ENCODE results near the gene LAPTM5. TPM values are rescaled to one million over a fixed set of nuclear protein-coding genes. Genes with fewer than 3 reads are reported as not detected.

LAPTM5 gene
- total RNA-seq, 1 donor from 2014 or later: 189 TPM

DNA sequence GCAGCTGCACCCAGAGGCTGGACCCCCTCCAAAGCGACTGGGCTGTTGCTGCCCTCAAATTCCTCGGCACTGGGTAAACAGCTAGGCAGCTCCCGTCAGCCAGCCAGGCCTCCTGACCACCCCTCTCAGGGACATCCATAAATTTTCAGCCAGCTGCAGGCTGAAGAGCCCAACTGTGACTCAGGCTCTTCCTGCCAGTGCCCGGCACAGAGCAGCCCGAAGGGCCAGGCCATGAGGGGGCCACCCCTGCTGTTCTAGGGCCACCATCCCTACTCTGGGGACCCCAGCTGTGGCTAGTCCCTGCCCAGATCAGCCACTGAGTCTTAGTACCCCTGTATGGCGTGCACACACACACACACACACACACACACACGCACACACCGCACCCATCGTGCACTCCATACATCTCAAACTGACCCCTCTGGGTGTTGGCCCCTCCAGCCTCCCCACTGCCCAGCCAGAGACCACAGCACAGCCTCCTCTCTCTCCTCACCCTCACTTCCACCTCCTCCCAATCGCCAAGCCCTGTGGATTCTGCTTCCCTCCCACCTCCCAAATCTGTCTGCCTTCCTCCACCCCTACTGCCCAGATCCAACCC lies 6.2 kb upstream of the LAPTM5 start:
- Mint-ChIP-seq H3K27ac (peak overlapping the region; percentile 65), H3K4me3 (ENCODE audit: low read depth) (no peak overlapping the region), H3K36me3 (ENCODE audit: low read depth) (no peaks in the 10 kb centered on the region), H3K9me3 (no peaks in the 10 kb centered on the region), H3K27me3 (ENCODE audit: low read depth) (no peaks in the 10 kb centered on the region), H3K4me1 (ENCODE audit: low read depth) (peaks cover 67% of the 10 kb centered on the region)
- intact Hi-C loops (cut with micrococcal nuclease): no loop called here
- no peak for DNase-seq (ENCODE audit: low spot score)

DNA sequence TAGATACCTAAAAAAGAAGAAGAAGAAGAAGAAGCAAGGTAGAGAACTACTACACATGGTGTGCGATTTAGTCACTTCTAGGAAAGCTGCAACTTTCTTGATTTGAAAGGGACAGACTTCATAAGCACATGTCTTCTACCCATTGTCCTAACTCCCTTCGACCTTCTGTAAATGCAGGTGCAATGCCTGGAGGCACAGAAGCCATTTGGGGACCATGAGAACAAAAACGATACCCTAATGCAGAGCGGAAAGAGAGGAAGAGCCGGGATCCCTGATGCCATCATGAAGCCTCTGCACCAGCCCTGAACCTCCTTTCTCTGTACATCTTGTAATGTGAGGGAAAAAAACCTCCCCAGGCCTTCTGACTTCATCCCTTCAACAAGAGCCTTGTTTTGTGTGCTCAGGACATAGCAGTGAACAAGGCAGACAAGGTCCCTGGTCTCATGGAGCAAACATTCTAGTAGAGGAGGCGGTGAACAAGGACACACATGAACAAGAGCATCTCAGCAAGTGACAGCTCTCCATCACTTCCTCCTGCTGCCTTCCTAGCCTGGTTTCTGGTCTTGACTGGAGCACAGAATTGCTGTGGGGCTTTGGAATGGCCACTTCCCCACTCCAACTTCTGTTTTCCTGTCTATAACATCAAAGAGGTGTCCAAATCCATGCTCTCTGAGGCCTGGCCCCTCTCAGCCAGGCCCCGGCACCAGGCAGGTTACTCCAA lies 5.5 kb upstream of the LAPTM5 start:
- DNase-seq (ENCODE audit: low spot score): no peak
- H3K27ac Mint-ChIP-seq: peak overlapping the region; percentile 74
- H3K4me3 Mint-ChIP-seq (ENCODE audit: low read depth): no peak overlapping the region
- no peaks in the 10 kb centered on the region for H3K27me3 Mint-ChIP-seq (ENCODE audit: low read depth)
- H3K4me1 Mint-ChIP-seq (ENCODE audit: low read depth): peaks cover 70% of the 10 kb centered on the region
- no peaks in the 10 kb centered on the region for H3K9me3 Mint-ChIP-seq
- H3K36me3 Mint-ChIP-seq (ENCODE audit: low read depth): no peaks in the 10 kb centered on the region
- intact Hi-C loops (cut with micrococcal nuclease): no loop called here

DNA sequence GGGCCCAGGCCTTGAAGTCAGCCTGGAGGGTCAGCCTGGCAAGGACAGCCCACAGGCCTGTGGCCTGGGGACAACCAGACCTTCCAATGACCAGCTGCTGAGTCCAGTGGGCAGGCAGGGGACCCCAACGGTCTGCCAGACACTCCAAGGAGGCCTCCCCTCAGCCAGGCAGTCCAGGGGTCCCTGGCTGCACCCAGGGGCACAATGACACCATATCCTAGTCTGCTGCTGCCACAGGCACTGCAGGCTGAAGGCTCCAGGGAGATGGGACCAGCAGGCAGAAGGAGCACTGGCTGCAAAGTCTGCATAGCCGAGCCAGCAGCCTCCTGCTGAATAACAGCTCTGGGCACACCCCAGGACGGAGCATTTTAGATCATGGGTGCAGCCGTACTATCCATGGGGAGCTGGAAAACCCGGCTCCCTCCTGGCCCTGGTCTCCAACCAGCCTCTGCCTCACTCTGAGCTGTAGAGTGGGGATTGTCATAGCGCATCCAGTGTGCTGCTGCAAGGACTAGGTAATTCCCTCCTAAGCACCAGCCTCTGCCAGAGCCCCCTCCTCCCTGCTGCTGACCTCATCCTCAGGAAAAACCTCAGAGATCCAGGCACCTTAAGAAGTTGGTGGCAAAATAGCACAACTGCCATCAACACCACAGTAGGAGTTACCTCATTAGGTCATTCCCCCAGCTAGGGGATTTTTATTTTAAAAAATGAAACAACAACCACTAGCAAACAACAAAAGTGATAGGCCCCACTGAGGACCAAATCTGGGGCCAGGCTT lies 4.8 kb upstream of the LAPTM5 start:
- peaks cover 71% of the 10 kb centered on the region for H3K4me1 Mint-ChIP-seq (ENCODE audit: low read depth)
- intact Hi-C loops (cut with micrococcal nuclease): no loop called here
- H3K9me3 Mint-ChIP-seq: no peaks in the 10 kb centered on the region
- DNase-seq (ENCODE audit: low spot score): no peak
- no peaks in the 10 kb centered on the region for H3K27me3 Mint-ChIP-seq (ENCODE audit: low read depth)
- H3K27ac Mint-ChIP-seq: peak overlapping the region; percentile 74
- H3K36me3 Mint-ChIP-seq (ENCODE audit: low read depth): peaks cover under 1% of the 10 kb centered on the region
- no peak overlapping the region for H3K4me3 Mint-ChIP-seq (ENCODE audit: low read depth)

DNA sequence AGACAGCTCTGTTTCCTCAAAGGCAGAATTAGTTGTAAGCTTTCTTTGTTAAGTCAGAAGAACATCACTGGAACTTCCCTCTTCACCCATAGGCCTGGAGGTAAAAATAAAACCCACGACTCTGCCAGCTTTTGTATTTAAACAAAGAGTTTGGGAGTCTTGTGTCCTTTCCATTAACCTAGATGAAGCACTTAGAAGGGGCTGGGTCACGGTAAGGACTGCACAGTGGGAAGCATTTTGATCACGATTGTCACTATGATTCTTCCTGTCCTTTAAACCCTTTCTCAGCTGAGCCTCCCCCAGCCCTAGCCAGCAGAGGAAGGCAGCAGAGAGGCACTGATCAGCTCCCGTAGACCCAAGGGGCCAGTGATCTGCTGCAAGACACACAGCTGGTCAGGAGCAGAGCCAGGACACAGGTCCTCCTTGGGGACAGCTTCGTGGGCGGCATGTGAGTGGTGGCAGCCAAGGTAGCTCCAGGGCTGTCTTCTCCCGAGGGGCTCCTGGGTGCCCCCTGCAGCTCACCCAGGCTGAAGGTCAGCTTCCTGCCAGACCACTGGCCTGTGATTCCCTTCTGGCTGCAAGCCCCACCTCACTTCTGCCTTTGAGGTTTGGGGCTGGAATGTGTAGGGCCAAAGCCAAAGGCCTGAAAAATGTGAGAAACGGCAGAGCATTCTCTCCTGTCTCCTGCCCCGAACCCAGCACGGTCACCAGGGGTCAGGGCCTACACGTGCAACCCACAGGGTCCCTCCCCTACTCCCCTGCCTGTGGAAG lies 4.0 kb upstream of the LAPTM5 start:
- Mint-ChIP-seq H3K27me3 (ENCODE audit: low read depth) (no peaks in the 10 kb centered on the region), H3K36me3 (ENCODE audit: low read depth) (peaks cover 7% of the 10 kb centered on the region), H3K4me1 (ENCODE audit: low read depth) (peaks cover 72% of the 10 kb centered on the region), H3K9me3 (no peaks in the 10 kb centered on the region), H3K27ac (peak overlapping the region; percentile 74), H3K4me3 (ENCODE audit: low read depth) (no peak overlapping the region)
- no peak for DNase-seq (ENCODE audit: low spot score)
- intact Hi-C loops (cut with micrococcal nuclease): no loop called here

DNA sequence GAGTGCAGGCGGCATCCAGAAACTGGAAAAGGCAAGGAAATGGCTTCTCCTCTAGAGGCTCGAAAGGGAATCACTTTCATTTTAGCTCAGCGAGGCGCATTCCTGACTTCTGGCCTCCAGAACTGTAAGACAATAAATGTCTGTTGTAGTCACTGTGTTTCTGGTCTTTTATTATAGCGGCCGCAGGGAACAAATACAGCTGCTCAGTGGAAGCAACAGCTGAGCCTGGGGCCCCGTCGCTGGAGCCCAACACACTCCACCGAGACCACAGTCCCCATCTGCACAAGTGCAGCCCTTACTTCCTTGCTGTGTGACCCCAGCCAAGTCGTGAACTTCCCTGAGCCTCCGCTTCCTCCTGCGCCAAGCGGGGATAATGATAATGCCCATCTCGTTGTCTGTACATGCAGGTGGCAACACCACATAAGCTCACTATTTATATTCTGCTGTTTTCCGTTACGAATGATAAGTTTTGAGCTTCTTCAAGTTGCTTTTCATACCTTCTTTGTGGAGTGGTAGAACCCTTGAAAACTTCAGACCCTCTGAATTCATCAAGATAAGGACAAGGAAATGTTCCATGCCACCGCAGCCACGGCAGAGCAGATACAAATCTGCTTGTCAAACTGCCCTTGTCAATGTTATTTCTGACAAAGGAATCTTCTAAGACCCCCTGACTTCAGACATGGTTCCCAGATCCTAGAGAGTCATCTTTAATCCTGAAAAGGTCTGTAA lies 3.2 kb upstream of the LAPTM5 start:
- no peak for DNase-seq (ENCODE audit: low spot score)
- intact Hi-C loops (cut with micrococcal nuclease): no loop called here
- Mint-ChIP-seq H3K4me1 (ENCODE audit: low read depth) (peaks cover 69% of the 10 kb centered on the region), H3K9me3 (no peaks in the 10 kb centered on the region), H3K4me3 (ENCODE audit: low read depth) (peak overlapping the region; percentile 30), H3K27me3 (ENCODE audit: low read depth) (no peaks in the 10 kb centered on the region), H3K36me3 (ENCODE audit: low read depth) (peaks cover 11% of the 10 kb centered on the region), H3K27ac (peak overlapping the region; percentile 46)

DNA sequence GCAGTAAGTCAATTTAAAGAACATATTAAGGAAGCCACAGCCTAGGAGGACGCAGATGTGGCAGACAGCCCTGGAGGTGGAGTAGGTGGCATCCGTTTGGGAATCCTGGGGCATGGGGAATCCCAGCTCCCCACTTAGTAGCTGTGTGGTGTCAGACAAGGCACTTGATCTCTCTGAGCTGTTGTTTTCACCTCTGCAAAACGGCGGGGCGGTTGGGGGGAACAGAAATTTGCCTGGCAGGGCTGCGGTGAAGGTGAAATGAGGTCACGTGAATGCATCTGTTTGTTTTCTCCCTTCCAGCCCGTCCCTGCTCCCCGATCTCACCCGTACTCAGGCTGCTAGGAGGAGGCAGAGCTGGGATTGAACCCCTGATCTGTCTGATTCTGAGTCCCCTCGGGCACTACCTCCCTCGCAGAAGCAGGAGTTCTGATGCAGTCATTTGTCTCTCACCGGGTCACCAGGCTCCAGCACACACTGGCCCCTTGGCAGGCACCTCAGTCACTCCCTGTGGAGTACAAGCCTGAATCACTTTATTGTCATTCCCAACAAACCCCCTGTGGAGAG lies 2.2 kb upstream of the LAPTM5 start:
- Mint-ChIP-seq H3K4me3 (ENCODE audit: low read depth) (peak overlapping the region; percentile 50), H3K36me3 (ENCODE audit: low read depth) (peaks cover 21% of the 10 kb centered on the region), H3K27ac (peak overlapping the region; percentile 64), H3K9me3 (no peaks in the 10 kb centered on the region), H3K27me3 (ENCODE audit: low read depth) (no peaks in the 10 kb centered on the region), H3K4me1 (ENCODE audit: low read depth) (peaks cover 71% of the 10 kb centered on the region)
- DNase-seq (ENCODE audit: low spot score): peak; percentile 46
- intact Hi-C loops (cut with micrococcal nuclease): loop anchor here (10.0 kb wide), 1 partner anchor 295 kb away; no protein-coding TSS in a partner anchor

DNA sequence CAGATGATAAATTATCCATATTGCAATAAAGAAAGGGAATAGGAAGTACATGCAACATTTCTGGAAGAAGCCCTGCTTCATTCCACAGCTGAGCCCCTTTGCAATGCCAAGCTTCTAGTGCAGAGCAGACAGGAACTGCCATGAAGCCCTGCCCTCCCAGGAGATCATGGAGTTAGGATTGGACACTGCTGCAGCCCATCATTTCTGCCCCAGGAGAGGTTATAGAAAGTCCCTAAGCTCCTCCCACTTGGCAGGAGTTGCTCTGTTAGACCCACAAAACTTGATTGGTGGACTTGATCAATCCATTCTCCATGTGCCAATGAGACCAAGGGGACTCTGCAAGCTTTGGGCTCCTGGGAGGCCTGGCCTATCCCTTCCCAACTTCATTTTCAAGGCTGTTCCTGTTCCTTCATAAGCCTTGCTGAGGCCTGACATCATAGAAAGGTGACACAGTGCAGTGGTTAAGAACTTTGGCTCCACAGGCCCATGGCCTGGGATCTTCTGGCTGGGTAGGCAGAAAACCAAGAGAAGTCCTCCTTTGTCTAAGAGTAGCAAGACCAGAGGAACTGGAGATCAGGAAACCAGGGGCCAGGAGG lies 1.3 kb upstream of the LAPTM5 start:
- Mint-ChIP-seq H3K27ac (peak overlapping the region; percentile 69), H3K4me1 (ENCODE audit: low read depth) (peaks cover 78% of the 10 kb centered on the region), H3K9me3 (no peaks in the 10 kb centered on the region), H3K27me3 (ENCODE audit: low read depth) (no peaks in the 10 kb centered on the region), H3K4me3 (ENCODE audit: low read depth) (peak overlapping the region; percentile 11), H3K36me3 (ENCODE audit: low read depth) (peaks cover 27% of the 10 kb centered on the region)
- no peak for DNase-seq (ENCODE audit: low spot score)
- intact Hi-C loops (cut with micrococcal nuclease): loop anchor here (10.0 kb wide), 1 partner anchor 296 kb away; no protein-coding TSS in a partner anchor

DNA sequence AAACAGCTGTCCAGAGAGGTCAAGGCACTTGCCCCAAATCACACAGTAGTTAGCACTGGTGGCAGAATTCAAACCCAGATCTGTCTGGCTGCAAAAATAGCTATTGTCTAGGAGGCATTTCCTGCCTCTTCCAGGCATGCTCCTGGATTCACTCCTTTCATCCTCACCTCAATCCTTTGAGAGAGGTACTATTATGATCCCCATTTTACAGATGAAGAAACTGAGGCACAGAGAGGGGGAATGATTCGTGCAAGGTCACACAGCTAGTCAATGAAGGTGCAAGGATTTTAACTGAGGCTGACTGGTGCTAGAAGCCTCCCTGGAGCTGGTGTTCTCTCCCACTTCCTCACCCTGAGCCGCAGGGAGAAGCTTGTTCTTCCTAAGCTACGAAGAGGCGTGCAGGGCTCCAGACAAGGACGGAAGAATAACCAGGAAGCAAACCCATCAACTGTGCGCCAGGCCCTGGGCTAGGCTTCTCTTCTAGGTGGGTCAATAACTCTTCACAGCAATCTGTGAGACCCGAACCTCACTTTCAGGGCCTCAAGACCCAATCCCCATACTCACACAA lies 631 bp upstream of the LAPTM5 start:
- peaks cover 82% of the 10 kb centered on the region for H3K4me1 Mint-ChIP-seq (ENCODE audit: low read depth)
- H3K27ac Mint-ChIP-seq: peak overlapping the region; percentile 96
- peak overlapping the region; percentile 97 for H3K4me3 Mint-ChIP-seq (ENCODE audit: low read depth)
- H3K27me3 Mint-ChIP-seq (ENCODE audit: low read depth): no peaks in the 10 kb centered on the region
- DNase-seq (ENCODE audit: low spot score): no peak
- H3K9me3 Mint-ChIP-seq: no peaks in the 10 kb centered on the region
- intact Hi-C loops (cut with micrococcal nuclease): loop anchor here (10.0 kb wide), 1 partner anchor 297 kb away; no protein-coding TSS in a partner anchor
- peaks cover 34% of the 10 kb centered on the region for H3K36me3 Mint-ChIP-seq (ENCODE audit: low read depth)

DNA sequence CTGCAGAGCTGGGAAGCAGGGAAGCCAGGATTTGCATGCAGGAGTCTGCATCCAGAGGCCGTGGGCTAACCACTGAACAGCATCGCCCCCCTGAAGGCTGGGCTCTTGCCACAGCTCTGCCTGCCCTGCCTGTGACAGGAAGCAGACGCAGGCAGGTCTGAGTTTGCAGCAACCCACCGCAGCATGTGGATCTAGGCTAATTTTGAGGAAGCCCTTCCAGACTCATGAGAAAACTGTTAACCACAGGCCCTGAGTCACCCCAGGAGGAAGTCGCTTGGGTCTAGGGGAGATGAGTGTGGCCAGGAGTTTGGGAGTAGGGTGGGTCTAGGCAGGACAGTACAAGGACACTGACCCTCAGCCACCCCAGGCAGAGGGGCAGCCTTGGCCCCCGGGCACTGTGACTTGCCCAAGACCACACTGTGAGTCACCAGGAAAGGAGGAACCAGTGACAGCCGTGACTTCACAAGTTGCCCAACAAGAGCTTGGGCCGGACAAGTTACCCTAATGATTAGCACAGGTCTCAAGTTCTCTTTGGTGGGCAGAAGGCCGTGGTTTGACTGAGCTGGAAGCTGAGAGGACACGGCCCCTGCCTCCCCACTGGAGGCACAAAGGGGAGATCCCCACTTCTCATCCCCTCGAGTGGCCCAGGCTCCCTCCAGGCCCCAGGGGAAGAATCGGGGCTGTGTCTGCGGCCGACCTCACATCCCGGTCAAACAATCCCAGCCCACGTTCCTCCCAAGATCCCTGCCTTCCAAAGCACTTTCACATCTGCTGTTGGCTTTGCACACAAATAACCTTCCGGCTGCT lies 826 bp downstream of the LAPTM5 start:
- no peaks in the 10 kb centered on the region for H3K27me3 Mint-ChIP-seq (ENCODE audit: low read depth)
- no peaks in the 10 kb centered on the region for H3K9me3 Mint-ChIP-seq
- intact Hi-C loops (cut with micrococcal nuclease): loop anchor here (1.0 to 10.0 kb wide), 5 partner anchors 7 to 298 kb away; no protein-coding TSS in a partner anchor
- H3K36me3 Mint-ChIP-seq (ENCODE audit: low read depth): peaks cover 43% of the 10 kb centered on the region
- peak overlapping the region; percentile 97 for H3K4me3 Mint-ChIP-seq (ENCODE audit: low read depth)
- peak; percentile 66 for DNase-seq (ENCODE audit: low spot score)
- H3K4me1 Mint-ChIP-seq (ENCODE audit: low read depth): peaks cover 78% of the 10 kb centered on the region
- peak overlapping the region; percentile 96 for H3K27ac Mint-ChIP-seq

DNA sequence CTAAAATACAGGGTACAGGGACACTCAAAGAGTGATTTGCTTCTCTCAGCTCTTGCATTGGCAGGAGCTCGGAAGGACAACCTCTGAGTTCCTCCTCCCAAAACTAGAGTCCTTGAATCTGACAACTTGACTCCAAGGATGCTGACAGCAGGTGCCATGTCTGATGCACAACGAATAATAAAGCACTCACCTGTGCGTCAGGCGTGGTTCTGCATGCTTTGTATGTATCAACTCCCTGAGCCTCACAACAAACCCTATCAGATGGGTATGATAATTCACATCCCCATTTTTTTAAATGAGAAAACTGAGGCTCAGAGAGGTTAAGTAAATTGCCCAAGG lies 1.4 kb downstream of the LAPTM5 start:
- peak overlapping the region; percentile 96 for H3K27ac Mint-ChIP-seq
- H3K36me3 Mint-ChIP-seq (ENCODE audit: low read depth): peaks cover 47% of the 10 kb centered on the region
- H3K9me3 Mint-ChIP-seq: no peaks in the 10 kb centered on the region
- peak overlapping the region; percentile 97 for H3K4me3 Mint-ChIP-seq (ENCODE audit: low read depth)
- no peak for DNase-seq (ENCODE audit: low spot score)
- no peaks in the 10 kb centered on the region for H3K27me3 Mint-ChIP-seq (ENCODE audit: low read depth)
- H3K4me1 Mint-ChIP-seq (ENCODE audit: low read depth): peaks cover 76% of the 10 kb centered on the region
- intact Hi-C loops (cut with micrococcal nuclease): loop anchor here (2.0 to 10.0 kb wide), 4 partner anchors 13 to 299 kb away; no protein-coding TSS in a partner anchor
